DMS153 treated with DMSO at 0.1 percent for 48 hours (cell line): ENCODE measurements around the gene ZNF679.
"Not testable (repeated sequence)": the region's sequence is repeated elsewhere in the genome, so short reads cannot be mapped to it uniquely, and the experiment has no call there.

ENCODE experiments used
- DNase-seq: peaks from one replicate; lab custom pipeline; 2025; ENCODE audit not compliant: unreplicated experiment; lab: John Stamatoyannopoulos, UW

Gene ZNF679

DNA sequence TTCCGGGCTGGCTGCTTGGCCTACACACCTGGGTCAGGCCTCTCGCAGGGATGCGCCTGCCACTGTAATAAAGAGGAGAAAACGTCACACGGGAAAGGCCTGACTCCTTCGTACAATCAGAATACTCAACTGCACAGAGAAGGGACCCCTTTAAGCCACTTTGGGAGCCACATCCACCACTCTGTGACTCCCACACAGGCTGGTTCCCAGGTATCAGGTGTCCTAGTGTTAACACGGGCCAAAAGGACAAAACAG is 79.7 kb downstream of the ZNF679 start:
- no peak for DNase-seq

DNA sequence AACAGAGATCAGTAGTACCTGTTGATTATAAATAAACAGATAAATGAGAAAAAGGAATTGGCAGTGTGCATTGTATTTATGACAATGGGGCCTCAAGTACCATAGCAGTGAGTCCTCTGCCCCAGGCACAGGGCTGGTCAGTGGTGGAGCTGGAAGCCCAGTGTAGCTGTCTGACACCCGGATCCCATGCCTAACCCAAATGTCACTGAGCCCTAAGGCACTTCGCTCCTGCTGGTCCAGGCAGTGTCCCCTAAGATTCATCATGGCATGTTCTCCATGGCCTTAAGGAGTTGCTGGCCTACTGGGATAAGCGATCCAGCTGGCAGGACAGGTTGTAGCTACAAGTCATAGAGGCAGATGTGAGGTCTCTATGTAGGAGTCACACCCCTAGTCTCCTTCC is 82.2 kb downstream of the ZNF679 start:
- DNase-seq: no peak

- no peak for DNase-seq
These were observed 84.6 kb downstream of the ZNF679 start for GRCh38 chr7:64312826-64313225.

DNA sequence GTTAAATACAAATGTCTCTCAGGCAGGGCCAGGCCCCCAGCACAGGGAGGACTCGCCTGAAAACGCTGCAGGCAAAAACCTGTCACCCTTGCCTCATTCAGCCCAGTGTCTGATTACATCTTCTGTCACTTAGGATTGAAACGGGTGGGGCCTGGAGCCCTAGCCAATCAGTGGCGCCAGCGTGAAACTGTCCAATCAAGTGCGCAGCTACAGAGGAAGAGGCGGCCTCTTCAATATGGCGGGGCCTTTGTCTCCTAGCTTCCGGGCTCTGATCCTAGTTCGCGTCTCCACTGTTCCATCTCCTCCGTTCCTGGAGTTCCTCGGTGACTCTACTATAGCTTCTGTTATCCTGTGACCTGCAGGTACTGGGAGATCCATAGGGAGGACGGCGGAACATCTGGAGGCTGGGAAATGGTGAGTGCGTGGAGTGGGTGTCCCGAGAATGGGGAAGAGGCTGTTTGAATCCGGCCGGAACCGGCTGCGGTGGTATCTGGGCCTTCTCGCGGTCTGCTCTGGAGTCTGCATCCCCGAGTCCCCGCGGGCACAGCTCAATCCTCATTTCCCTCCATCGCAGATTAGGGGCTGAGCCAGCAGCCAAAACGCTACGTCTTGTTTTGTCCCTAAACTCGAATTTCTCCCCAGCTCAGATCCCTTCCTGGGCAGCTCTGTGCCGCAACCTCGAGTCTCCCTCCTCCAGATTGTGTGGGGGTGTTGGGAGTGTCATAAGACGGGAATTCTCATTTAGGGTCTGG is 85.6 kb downstream of the ZNF679 start, which contains the start of gene ZNF736:
ZNF736 (plus strand) TSS at position 222 of the 752 bp plus-strand sequence; CDS start at position 412, 190 bp downstream.
- DNase-seq: peak; percentile 96

DNA sequence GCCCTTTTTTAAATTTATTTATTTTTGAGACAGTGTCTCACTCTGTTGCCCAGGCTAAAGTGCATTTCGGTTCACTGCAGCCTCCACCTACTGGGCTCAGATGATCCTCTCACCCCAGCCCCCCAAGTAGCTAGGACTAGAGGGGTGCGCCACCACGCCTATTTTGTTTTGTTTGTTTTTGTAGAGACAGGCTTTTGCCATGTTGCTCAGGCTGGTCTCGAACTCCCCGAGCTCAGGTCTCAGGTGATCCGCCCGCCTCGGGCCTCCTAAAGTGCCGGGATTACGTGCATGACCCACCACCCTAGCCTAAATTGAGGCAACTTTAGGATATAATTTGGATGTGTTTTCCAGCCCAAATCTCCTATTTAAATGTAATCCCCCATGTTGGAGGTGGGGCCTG is 86.3 kb downstream of the ZNF679 start:
- DNase-seq: no peak

GRCh38 chr7:64316031-64316742 is 87.9 kb downstream of the ZNF679 start:
- DNase-seq: not testable (repeated sequence)
